ENCODE data around the gene TMEM156.

GRCh38 chr4:38931125-38931524, 101.1 kb downstream of the TMEM156 start:
- TF ChIP-seq POLR2AphosphoS5 (IDR thresholded peaks at IDR 0.05) (no peak), CTCF (IDR thresholded peaks at IDR 0.05) (no peak), POLR2A (IDR thresholded peaks at IDR 0.05) (no peak), EP300 (IDR thresholded peaks at IDR 0.05) (no peak)

All from upper lobe of left lung (tissue), 4 donors.